Activated T-helper 2 cell treated with anti-CD3 and anti-CD28 coated beads, Interferon-gamma antibody, Interleukin-2, Interleukin-4, amounts not matched to agents 10 μg/mL and 5 μg/mL and 100 μg/mL, durations not matched to agents 14 hours and 24 hours and 36 hours (primary cell): Measurements from ENCODE around the gene CTXN1. TPM values are rescaled to one million over a fixed set of nuclear protein-coding genes. Genes with fewer than 3 reads are reported as not detected.

Source experiments
- DNase-seq: peaks from one replicate; pipeline ENCODE4 v3.0.0; 2021; ENCODE audit warnings: low spot score
- H3K27ac Mint-ChIP-seq: one replicate; pipeline ENCODE4 v1.8.0; 2021; ENCODE audit warnings: mixed read lengths
- H3K27me3 Mint-ChIP-seq: one replicate; pipeline ENCODE4 v1.8.0; 2021; ENCODE audit warnings: low read depth, mixed read lengths
- H3K36me3 Mint-ChIP-seq: one replicate; pipeline ENCODE4 v1.8.0; 2021; ENCODE audit warnings: low read depth, mixed read lengths
- H3K4me1 Mint-ChIP-seq: one replicate; pipeline ENCODE4 v1.8.0; 2021; ENCODE audit warnings: low read depth, mixed read lengths
- H3K4me3 Mint-ChIP-seq: one replicate; pipeline ENCODE4 v1.8.0; 2021; ENCODE audit warnings: low read depth, mild to moderate bottlenecking, moderate library complexity, mixed read lengths
- H3K9me3 Mint-ChIP-seq: one replicate; pipeline ENCODE4 v1.8.0; 2021; ENCODE audit warnings: mixed read lengths
- intact Hi-C: fragments of 100-400 bp; cut with micrococcal nuclease; formaldehyde crosslinking; loops from one replicate; pipeline ENCODE4 v1.15.1; 2023
- total RNA-seq: library from RNA; stranded (reverse); gene quantifications from 2 replicates; pipeline ENCODE4 v1.2.3, GENCODE V29; 2022

The CTXN1 gene
- total RNA-seq, 1 donor from 2014 or later = 0.50 TPM

DNA sequence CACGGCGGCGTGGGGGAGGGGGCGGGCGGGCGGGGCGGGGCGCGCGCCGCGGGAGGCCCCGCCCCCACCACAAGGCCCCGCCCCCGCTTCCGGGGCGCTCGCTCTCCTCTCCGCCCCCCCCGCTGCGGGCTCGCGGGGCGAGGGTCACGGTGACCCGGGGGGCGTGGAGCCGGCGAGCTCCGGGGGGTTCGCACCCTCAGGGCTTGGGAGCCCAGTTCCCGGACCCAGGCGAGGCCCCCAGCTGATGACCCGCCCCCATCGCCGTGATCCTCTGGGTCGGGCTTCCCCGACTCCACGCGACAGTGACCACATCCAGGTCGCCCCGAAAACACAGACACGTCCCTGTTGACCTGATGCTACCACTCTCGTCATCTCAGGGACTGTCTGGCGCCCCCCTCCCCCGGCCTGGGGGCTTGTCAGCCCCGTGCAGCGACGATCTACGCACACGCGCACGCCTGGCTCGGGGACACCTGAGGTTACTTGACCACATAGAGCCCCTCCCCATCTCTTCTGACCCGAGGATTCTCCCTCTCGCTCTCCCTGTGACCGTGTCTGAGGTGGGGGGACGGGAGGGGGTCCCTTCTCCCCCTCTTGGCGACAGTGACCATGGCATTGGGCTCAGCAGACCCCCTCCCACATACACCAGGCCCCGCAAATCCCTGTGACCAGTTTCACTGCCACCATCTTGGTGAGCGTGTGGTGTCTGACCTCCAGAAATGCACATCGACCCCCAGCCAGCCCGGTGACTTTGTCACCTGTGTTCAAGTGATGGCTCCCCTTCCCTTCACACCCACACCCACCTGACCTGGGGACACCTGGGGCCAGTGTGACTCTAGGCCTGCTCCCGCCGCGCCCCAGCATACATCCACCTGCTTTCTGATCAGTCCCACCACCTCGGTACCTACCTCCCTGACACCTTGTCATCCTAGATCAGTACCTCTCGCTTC lies 21.6 kb downstream of the CTXN1 start:
- Mint-ChIP-seq H3K9me3 (no peaks in the 10 kb centered on the region), H3K4me3 (peak overlapping the region; percentile 87), H3K36me3 (peaks cover 15% of the 10 kb centered on the region), H3K27ac (peak overlapping the region; percentile 91), H3K4me1 (peaks cover 22% of the 10 kb centered on the region), H3K27me3 (no peaks in the 10 kb centered on the region)
- intact Hi-C loops = no loop called here
- peak; percentile 61 for DNase-seq

GRCh38 chr19:7903244-7904073 lies 22.5 kb downstream of the CTXN1 start, which contains the start of gene MAP2K7:
TSS of gene MAP2K7 (plus strand) at chr19:7903877. CDS start at chr19:7903945, 68 bp downstream.
- H3K27me3 Mint-ChIP-seq = no peaks in the 10 kb centered on the region
- H3K27ac Mint-ChIP-seq = peak within 1 kb of the TSS; percentile 91
- peaks cover 22% of the 10 kb centered on the region for H3K4me1 Mint-ChIP-seq
- intact Hi-C loops = loop anchor here (1.0 kb wide), 1 partner anchor 17 kb away; the partner anchor contains the start of gene SNAPC2
- peak within 1 kb of the TSS; percentile 88 for H3K4me3 Mint-ChIP-seq
- peak; percentile 100 for DNase-seq
- peaks cover 15% of the 10 kb centered on the region for H3K36me3 Mint-ChIP-seq
- no peaks in the 10 kb centered on the region for H3K9me3 Mint-ChIP-seq

GRCh38 chr19:7902796-7903243 lies 23.1 kb downstream of the CTXN1 start:
- Mint-ChIP-seq H3K4me1 (peaks cover 22% of the 10 kb centered on the region), H3K27me3 (no peaks in the 10 kb centered on the region), H3K27ac (peak overlapping the region; percentile 85), H3K9me3 (no peaks in the 10 kb centered on the region), H3K4me3 (peak overlapping the region; percentile 88), H3K36me3 (peaks cover 15% of the 10 kb centered on the region)
- intact Hi-C loops = loop anchor here (1.0 kb wide), 1 partner anchor 17 kb away; the partner anchor contains the start of gene SNAPC2
- DNase-seq = no peak

DNA sequence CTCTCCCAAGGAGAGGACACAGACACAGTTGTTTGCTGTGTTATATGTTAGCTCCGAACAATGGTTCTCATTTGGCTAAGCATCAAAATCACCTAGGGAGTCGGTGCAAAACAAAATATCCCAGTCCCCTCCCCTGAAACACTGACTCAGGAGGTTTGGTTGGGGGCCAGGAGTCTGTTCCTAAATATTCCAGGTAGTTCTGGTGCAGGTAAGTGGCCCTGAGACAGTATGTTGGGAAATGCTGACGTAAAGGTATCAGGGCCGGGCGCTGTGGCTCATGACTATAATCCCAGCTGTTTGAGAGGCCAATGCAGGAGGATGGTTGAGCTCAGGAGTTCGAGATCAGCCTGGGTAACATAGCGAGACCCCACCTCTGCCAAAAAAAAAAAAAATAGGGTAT lies 24.6 kb downstream of the CTXN1 start:
- Mint-ChIP-seq H3K4me3 (no peak overlapping the region), H3K27ac (no peak overlapping the region), H3K27me3 (no peaks in the 10 kb centered on the region), H3K36me3 (peaks cover 15% of the 10 kb centered on the region), H3K9me3 (no peaks in the 10 kb centered on the region), H3K4me1 (peaks cover 22% of the 10 kb centered on the region)
- DNase-seq = no peak
- intact Hi-C loops = no loop called here

DNA sequence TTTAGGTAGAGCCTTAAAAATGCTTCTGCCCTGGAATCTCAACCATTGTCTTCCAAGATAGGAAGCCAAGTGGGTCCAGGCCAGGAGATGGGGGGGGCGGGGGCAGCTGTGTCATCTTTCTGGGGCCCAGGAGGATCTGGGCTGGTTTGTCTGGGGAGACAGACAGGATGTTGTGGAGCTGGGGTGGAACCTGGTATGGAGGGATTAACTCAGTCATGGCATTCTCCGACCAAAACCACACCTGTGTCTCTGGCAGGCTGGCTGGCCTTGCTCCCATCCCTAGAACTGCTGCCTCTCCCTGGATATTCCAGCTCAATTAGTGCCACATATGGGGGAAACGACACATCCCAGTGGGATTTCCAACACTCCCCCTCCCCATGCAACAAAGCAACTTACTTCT lies 25.0 kb downstream of the CTXN1 start:
- Mint-ChIP-seq H3K4me1 (peaks cover 22% of the 10 kb centered on the region), H3K9me3 (no peaks in the 10 kb centered on the region), H3K4me3 (no peak overlapping the region), H3K27me3 (no peaks in the 10 kb centered on the region), H3K27ac (no peak overlapping the region), H3K36me3 (peaks cover 12% of the 10 kb centered on the region)
- intact Hi-C loops = no loop called here
- DNase-seq = no peak

DNA sequence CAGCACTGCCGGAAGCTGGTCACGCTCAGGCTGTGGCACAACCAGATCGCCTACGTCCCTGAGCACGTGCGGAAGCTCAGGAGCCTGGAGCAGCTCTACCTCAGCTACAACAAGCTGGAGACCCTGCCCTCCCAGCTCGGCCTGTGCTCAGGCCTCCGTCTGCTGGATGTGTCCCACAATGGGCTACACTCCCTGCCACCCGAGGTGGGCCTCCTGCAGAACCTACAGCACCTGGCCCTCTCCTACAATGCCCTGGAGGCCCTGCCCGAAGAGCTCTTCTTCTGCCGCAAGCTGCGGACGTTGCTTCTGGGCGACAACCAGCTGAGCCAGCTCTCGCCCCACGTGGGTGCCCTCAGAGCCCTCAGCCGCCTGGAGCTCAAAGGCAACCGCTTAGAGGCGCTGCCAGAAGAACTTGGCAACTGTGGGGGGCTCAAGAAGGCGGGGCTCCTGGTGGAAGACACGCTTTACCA lies 25.5 kb downstream of the CTXN1 start:
- Mint-ChIP-seq H3K27me3 (no peaks in the 10 kb centered on the region), H3K4me3 (no peak overlapping the region), H3K4me1 (peaks cover 19% of the 10 kb centered on the region), H3K36me3 (peaks cover 7% of the 10 kb centered on the region), H3K9me3 (no peaks in the 10 kb centered on the region), H3K27ac (no peak overlapping the region)
- intact Hi-C loops = no loop called here
- DNase-seq = no peak

DNA sequence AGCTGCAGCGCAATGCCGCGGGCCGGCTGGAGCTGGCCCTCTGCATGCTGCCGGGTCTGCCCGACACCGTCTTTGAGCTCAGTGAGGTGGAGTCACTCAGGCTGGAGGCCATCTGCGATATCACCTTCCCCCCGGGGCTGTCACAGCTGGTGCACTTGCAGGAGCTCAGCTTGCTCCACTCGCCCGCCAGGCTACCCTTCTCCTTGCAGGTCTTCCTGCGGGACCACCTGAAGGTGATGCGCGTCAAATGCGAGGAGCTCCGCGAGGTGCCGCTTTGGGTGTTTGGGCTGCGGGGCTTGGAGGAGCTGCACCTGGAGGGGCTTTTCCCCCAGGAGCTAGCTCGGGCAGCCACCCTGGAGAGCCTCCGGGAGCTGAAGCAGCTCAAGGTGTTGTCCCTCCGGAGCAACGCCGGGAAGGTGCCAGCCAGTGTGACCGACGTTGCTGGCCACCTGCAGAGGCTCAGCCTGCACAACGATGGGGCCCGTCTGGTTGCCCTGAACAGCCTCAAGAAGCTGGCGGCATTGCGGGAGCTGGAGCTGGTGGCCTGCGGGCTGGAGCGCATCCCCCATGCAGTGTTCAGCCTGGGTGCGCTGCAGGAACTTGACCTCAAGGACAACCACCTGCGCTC lies 26.1 kb downstream of the CTXN1 start:
- H3K36me3 Mint-ChIP-seq = peaks cover 3% of the 10 kb centered on the region
- DNase-seq = no peak
- peaks cover 15% of the 10 kb centered on the region for H3K4me1 Mint-ChIP-seq
- H3K9me3 Mint-ChIP-seq = no peaks in the 10 kb centered on the region
- no peak overlapping the region for H3K4me3 Mint-ChIP-seq
- H3K27me3 Mint-ChIP-seq = no peaks in the 10 kb centered on the region
- H3K27ac Mint-ChIP-seq = no peak overlapping the region
- intact Hi-C loops = no loop called here

GRCh38 chr19:7898967-7899366 lies 27.0 kb downstream of the CTXN1 start:
- no peaks in the 10 kb centered on the region for H3K9me3 Mint-ChIP-seq

GRCh38 chr19:7897292-7897691 lies 28.6 kb downstream of the CTXN1 start:
- H3K36me3 Mint-ChIP-seq = no peaks in the 10 kb centered on the region
- intact Hi-C loops = no loop called here
- H3K27ac Mint-ChIP-seq = no peak overlapping the region
- no peaks in the 10 kb centered on the region for H3K27me3 Mint-ChIP-seq
- H3K4me3 Mint-ChIP-seq = no peak overlapping the region
- no peak for DNase-seq
- peaks cover 3% of the 10 kb centered on the region for H3K4me1 Mint-ChIP-seq
- H3K9me3 Mint-ChIP-seq = no peaks in the 10 kb centered on the region

More at GRCh38 chr19:7898967-7899366, 27.0 kb downstream of the CTXN1 start:
- intact Hi-C loops = no loop called here
- no peaks in the 10 kb centered on the region for H3K27me3 Mint-ChIP-seq
- no peak for DNase-seq
- no peak overlapping the region for H3K4me3 Mint-ChIP-seq
- H3K36me3 Mint-ChIP-seq = no peaks in the 10 kb centered on the region
- no peak overlapping the region for H3K27ac Mint-ChIP-seq
- H3K4me1 Mint-ChIP-seq = peaks cover 13% of the 10 kb centered on the region

DNA sequence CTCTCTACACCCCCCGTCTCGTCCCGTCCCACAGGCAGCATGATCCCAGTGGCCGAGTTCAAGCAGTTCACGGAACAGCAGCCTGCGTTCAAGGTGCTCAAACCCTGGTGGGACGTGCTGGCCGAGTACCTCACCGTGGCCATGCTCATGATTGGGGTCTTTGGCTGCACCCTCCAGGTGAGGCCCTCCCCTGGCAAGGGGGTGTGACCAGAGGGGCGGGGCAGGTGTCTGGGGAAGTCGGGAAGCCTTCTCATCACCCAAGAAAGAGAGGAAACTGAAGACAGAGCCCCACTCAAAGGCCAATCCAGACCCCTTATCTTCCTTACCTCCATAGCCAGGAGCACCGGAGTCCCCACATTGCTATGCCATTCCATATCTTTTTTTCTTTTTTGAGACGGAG lies 30.4 kb downstream of the CTXN1 start:
- Mint-ChIP-seq H3K36me3 (no peaks in the 10 kb centered on the region), H3K4me3 (no peak overlapping the region), H3K4me1 (peaks cover 3% of the 10 kb centered on the region), H3K27ac (no peak overlapping the region), H3K9me3 (no peaks in the 10 kb centered on the region), H3K27me3 (no peaks in the 10 kb centered on the region)
- no peak for DNase-seq
- intact Hi-C loops = no loop called here

DNA sequence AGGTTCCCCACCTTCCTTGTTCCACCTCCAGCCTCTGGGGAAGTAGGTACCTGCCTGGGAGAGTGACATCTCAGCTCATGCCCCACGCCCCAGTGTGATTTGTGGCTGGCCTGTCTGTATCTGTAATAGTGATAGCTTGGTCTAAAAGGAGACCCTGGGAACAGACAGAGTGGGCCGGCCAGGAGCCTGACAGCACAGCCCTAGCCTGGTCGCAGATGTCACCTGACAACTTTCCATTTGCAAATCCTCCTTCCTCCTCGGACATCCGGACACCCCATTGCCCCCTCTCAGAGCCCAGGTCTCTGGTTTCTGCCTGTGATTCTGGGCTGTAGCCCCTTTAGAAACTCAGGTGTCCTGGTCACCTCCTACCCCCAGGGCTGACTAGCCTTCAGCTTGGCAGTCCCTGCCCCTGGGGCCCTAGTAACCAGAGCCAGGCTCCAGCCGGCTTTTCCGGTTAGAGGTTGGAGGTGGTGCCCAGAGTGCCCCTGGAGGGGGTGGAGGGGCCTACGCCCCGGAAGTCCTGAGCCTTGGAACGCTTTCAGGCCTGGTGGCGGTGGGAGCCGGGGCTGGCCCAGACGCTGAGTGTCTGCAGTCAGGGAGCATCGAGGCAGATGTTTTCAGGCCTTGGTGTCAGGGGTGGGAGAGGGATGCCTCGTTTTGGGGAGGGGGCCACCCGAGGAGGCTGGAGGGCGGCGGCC lies 31.2 kb downstream of the CTXN1 start:
- no peak overlapping the region for H3K4me3 Mint-ChIP-seq

More for the DNA sequence above, 31.2 kb downstream of the CTXN1 start:
- intact Hi-C loops = no loop called here
- Mint-ChIP-seq H3K9me3 (no peaks in the 10 kb centered on the region), H3K27ac (no peak overlapping the region), H3K36me3 (no peaks in the 10 kb centered on the region), H3K27me3 (peaks cover 4% of the 10 kb centered on the region), H3K4me1 (peaks cover 3% of the 10 kb centered on the region)
- DNase-seq = no peak
